Skeletal muscle satellite cell (primary cell): ENCODE data around the gene PDSS1. TPM values are rescaled to one million over a fixed set of nuclear protein-coding genes. Genes with fewer than 3 reads are reported as not detected.
"Not testable (repeated sequence)": the region's sequence is repeated elsewhere in the genome, so short reads cannot be mapped to it uniquely, and the experiment has no call there.

Experiments used
- H3K27me3 ChIP-seq: 2 replicates; pipeline ENCODE4 v1.7.0; 2013; ENCODE audit warnings: low read length; ENCODE audit not compliant: control insufficient read depth, insufficient read depth
- H3K36me3 ChIP-seq: 2 replicates; pipeline ENCODE4 v1.7.0; 2013; ENCODE audit warnings: mild to moderate bottlenecking, control low read depth, low read length; ENCODE audit not compliant: insufficient read depth
- H3K4me1 ChIP-seq: 2 replicates; pipeline ENCODE4 v1.7.0; 2013; ENCODE audit warnings: low read length; ENCODE audit not compliant: control insufficient read depth, insufficient read depth
- H3K4me2 ChIP-seq: 2 replicates; pipeline ENCODE4 v1.7.0; 2013; ENCODE audit warnings: mild to moderate bottlenecking, low read length
- H3K4me3 ChIP-seq: 2 replicates; pipeline ENCODE4 v1.7.0; 2013; ENCODE audit warnings: low read length
- H3K9ac ChIP-seq: 2 replicates; pipeline ENCODE4 v1.7.0; 2013; ENCODE audit warnings: mild to moderate bottlenecking, low read depth, low read length, moderate library complexity
- H3K9me3 ChIP-seq: replicated peaks from 2 replicates; pipeline ENCODE4 v1.7.0; 2013; ENCODE audit warnings: mild to moderate bottlenecking, control low read depth, low read length
- small RNA-seq: library from RNA; depleted of rRNA; stranded (forward); fragments of <200 nt; gene quantifications from one replicate; pipeline ENCODE3, GENCODE V24; 2012

Gene PDSS1

GRCh38 chr10:26780793-26781601 is 83.5 kb downstream of the PDSS1 start:
- Histone ChIP-seq H3K4me1 (peaks cover 20% of the 10 kb centered on the region), H3K9ac (peak overlapping the region; percentile 51), H3K4me2 (peak overlapping the region; percentile 58), H3K36me3 (no peaks in the 10 kb centered on the region), H3K4me3 (peak overlapping the region; percentile 21), H3K27me3 (no peaks in the 10 kb centered on the region), H3K9me3 (no peaks in the 10 kb centered on the region)

GRCh38 chr10:26781797-26782196 is 84.3 kb downstream of the PDSS1 start:
- H3K9ac ChIP-seq = peak overlapping the region; percentile 51
- peak overlapping the region; percentile 58 for H3K4me2 ChIP-seq
- no peaks in the 10 kb centered on the region for H3K36me3 ChIP-seq
- H3K9me3 ChIP-seq = no peaks in the 10 kb centered on the region
- H3K27me3 ChIP-seq = no peaks in the 10 kb centered on the region
- H3K4me3 ChIP-seq = peak overlapping the region; percentile 21
- peaks cover 16% of the 10 kb centered on the region for H3K4me1 ChIP-seq

DNA sequence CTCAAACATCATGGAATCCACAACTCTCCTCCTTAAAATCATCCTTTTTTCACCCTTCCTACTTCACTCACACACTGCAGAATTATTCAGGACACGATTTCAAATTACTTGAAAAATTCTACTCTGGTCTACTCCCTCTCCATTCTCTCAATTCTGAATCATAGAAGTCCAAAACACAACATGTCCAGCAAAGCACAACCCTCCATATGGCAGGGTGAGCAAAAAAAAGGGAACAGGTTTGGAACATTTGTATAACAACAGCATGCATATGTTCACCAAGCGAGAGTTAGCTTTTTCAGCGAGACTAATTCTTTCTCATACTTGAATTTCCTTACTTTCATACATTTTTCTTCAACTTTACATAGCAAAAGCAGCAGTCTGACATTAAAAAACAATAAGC is 89.9 kb downstream of the PDSS1 start:
- H3K4me3 ChIP-seq = no peak overlapping the region
- peaks cover 3% of the 10 kb centered on the region for H3K4me1 ChIP-seq
- H3K27me3 ChIP-seq = no peaks in the 10 kb centered on the region
- H3K36me3 ChIP-seq = no peaks in the 10 kb centered on the region
- H3K9me3 ChIP-seq = no peaks in the 10 kb centered on the region
- H3K4me2 ChIP-seq = no peak overlapping the region
- H3K9ac ChIP-seq = no peak overlapping the region

- H3K9ac ChIP-seq, H3K4me3 ChIP-seq, H3K4me2 ChIP-seq, H3K9me3 ChIP-seq, H3K4me1 ChIP-seq, H3K36me3 ChIP-seq, H3K27me3 ChIP-seq: not testable (repeated sequence)
These were observed 92.3 kb downstream of the PDSS1 start for GRCh38 chr10:26789779-26790178.

DNA sequence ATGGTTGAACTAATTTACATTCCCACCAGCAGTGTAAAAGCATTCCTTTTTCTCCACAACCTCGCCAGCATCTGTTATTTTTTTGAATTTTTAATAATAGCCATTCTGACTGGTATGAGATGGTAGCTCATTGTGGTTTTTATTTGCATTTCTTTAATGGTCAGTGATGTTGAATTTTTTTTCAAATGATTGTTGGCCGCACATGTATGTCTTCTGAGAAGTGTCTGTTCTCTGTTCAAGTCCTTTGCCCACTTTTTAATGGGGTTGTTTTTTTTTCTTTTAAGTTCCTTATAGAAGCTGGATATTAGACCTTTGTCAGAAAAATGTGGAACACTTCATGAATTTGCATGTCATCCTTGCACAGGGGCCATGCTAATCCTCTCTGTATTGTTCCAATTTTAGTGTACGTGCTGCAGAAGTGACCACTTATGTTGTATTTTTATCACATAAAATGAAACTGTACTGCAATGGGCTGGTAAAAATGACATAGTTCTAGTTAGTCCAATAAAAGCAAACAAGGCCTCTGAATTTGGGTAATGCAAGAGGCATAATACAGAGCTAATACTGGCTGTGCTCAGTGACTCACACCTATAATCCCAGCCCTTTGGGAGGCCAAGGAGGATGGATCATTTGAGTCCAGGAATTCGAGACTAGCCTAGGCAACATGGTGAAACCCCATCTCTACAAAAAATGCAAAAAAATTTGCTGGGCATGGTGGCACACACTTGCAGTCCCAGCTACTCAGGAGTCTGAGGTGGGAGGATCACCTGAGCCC is 92.9 kb downstream of the PDSS1 start:
- Histone ChIP-seq H3K27me3 (no peaks in the 10 kb centered on the region), H3K9me3 (no peaks in the 10 kb centered on the region), H3K4me2 (no peak overlapping the region), H3K4me1 (peaks cover 3% of the 10 kb centered on the region), H3K4me3 (no peak overlapping the region), H3K9ac (no peak overlapping the region), H3K36me3 (no peaks in the 10 kb centered on the region)

DNA sequence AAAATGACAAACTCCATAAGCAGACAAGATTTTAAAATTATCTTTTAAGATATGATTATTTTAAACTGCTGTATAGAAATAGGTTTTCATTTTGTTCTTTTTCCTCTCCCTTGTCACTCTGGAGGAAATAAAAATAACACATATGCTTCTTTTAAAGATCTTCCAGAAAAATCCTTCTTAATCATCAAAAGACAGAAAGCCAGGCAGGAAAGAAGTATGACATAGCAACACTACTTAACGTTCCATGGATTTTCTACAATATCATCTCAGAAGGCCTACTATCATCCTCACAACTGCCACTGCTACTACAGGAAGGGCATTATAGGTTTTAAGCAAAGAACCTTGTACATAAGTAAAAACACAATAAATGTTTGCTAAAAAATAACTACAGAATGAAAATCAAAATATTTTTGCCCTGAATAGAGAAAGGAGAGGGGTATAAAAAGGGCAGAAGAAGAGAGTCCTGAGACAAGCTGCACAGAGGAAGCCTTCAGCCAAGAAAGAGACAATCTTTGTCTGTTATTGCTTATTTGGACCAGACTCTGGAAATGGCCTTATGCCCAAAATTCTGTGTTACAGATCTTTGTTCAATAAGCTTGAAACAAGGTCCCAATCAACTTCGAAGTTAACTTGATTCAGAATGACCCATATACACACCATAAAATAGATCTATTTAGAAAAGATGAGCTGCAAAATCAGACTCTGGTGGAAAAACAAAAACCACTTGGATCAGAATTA is 95.4 kb downstream of the PDSS1 start:
- Histone ChIP-seq H3K4me2 (no peak overlapping the region), H3K27me3 (no peaks in the 10 kb centered on the region), H3K36me3 (no peaks in the 10 kb centered on the region), H3K4me1 (peaks cover 3% of the 10 kb centered on the region), H3K9ac (no peak overlapping the region), H3K9me3 (no peaks in the 10 kb centered on the region), H3K4me3 (no peak overlapping the region)

Small RNA genes within 50 kb of the gene (small RNA-seq; reads per million reads assigned to genes)
- not detected for gene RF00191
- gene RNU6-946P = not detected
